NOMO-1 treated with DMSO at 0.1 percent for 48 hours (cell line): Measurements from ENCODE around the gene DAZAP1.

Experiments
- DNase-seq: peaks from one replicate; lab custom pipeline; 2025; ENCODE audit not compliant: unreplicated experiment; lab: John Stamatoyannopoulos, UW

DAZAP1 gene

DNA sequence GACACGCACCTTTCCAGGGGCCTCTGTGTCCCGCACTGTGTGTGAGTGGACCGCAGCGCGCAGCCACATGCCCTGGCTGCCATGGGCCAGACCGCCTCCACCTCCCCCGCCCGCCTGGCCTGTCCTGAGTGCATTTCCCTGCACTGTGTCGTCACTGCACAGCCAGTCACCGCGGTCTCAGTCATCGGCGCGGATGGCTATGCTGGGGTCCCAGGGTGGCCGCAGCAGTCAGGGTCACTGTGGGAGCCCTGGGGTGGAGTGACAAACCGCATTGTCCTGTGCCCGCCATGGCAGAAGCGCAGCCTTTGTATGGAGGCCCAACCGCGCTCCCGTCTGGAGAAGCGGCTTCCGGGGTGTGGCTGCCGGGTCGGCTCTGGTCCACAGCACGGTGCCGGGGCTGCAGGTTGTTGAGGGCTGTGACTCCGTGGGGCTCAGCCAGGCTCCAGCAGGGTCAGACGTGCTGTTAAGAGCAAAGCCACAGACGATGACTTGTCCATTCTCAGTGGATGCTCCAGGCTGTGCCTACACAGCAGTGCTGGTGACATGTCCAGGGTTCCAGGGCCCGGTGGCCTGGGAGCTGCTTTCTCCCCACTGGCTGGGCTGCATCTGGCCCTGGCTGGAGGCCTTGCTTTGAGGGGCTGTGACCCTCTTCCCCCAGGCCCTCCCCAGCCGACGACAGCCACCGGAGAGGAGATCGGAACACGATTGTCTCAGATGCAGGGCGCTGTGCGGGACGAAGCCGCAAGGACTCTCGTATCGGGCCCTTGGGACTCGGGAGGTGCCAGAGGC lies 30.0 kb upstream of the DAZAP1 start:
- no peak for DNase-seq

DNA sequence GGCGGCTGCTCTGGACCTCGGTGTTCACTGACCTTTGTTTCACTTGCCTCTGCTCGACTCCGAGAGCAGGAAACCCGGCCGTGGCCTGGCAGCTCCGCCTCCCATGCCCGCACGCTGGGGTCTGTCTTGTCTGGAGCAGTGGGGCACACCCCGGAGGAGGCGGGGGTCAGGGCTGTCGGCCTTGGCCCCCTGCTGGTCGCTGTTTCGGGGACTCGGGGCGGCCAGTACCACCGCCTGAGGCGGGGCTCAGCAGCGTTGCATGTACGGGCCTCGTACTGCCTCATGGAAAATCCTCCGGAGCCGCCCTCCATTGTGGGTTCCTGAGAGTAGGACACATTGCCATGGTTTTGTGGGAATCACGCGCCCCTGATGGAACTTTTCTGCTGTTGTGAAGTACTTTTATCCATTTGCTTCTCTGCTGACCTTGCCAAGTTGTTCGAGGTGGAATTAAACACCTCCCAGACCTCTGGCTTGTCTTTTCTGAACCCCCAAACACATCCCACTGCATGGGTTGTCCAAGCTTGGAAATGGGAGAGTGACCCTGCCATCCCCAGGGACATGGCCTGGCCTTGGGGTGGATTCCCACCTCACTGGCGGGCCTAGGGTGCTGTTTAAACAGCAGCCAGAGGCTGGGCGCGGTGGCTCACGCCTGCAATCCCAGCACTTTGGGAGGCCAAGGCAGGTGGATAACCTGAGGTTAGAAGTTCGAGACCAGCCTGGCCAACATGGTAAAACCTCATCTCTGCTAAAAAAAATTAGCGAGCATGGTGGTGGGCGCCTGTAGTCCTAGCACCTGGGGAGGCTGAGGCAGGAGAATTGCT lies 29.2 kb upstream of the DAZAP1 start:
- DNase-seq, result no peak

DNA sequence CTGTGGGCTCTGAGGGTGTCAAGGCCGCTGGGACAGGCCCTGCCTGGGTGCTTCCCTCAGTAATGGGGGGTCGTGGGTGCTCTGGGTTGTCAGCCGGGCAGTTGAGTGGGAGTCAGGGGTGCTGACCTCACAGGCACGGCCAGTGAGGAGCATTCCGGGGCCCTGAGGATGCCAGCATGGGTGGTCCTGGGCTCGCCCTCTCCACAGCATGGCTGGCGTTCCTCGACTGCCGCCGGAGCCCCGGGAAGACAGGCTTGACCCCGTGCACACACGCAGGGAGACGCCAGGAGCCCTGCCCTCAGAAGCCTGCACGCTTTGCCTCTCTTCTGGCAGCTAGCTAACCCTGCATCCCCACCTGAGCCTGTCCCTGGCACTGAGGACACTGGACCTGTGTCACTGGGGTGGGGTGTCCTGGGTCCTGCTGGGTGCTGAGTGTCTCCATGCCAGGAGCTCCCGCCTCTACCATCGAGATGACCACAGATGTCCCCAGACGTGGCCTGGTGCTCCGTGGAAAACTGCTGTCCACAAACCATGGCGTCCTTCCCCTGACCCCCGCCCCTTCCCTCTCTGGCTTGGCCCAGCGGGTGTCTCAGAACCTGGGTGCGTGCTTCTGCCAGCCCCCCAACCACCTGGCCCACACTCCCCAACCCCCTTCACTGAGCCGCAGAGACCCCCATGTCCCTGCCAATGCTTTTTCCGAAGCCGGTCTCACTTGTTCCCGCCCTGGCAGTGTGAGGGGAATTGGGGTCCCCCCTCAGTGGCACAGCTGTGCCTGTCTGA lies 28.1 kb upstream of the DAZAP1 start:
- DNase-seq, result no peak

DNA sequence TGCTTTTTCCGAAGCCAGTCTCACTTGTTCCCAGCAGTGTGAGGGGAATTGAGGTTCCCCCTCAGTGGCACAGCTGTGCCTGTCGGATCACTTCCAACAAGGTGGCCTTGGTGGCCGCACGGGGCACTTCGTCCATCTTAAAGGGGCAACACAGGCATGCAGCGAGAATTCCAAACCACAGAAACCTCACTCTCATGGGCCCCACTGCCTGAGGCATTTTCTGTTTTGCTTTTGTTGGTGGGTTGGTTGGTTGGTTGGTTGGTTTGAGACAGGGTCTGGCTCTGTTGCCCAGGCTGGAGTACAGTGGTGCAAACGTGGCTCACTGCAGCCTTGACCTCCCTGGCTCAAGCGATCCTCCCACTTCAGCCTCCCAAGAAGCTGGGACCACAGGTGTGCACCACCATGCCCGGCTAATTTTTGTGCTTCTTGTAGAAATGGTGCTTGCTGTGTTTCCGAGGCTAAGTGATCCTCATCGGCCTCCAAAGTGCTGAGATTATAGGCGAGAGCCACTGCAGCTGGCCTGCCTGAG lies 27.4 kb upstream of the DAZAP1 start:
- DNase-seq, result no peak

DNA sequence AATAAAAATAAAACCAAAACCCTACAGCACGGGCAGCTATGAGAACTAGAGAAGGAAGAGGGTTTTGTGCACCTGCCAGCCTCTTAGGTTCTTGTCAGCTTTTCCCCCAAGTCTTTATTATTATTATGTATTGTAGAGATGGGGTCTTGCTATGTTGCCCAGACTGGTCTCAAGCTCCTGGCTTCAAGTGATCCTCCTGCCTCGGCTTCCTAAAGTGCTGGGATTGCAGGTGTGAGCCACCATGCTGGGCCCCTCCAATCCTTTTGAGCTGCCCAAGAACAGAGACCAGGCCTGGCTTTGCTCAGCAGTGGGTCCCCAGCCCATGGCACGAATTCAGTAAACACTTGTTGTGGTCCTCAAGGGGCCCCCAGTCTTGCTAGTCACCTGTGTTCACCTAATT lies 25.1 kb upstream of the DAZAP1 start:
- DNase-seq, result no peak

DNA sequence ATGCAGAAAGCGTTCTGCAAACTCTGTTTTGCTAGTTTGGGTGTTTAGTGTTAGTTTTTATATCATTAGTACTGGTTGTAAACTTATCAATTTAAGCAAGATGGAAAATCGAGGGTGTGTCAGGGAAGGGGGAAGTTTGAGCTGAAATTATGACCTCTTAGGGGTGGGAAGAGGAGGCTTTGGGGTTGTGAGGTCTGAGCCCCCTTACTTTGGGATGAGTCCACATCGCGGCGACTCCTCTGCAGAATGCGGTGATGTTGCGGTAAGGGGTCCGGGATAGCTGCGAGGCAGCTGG lies 24.4 kb upstream of the DAZAP1 start:
- DNase-seq, result no peak

DNA sequence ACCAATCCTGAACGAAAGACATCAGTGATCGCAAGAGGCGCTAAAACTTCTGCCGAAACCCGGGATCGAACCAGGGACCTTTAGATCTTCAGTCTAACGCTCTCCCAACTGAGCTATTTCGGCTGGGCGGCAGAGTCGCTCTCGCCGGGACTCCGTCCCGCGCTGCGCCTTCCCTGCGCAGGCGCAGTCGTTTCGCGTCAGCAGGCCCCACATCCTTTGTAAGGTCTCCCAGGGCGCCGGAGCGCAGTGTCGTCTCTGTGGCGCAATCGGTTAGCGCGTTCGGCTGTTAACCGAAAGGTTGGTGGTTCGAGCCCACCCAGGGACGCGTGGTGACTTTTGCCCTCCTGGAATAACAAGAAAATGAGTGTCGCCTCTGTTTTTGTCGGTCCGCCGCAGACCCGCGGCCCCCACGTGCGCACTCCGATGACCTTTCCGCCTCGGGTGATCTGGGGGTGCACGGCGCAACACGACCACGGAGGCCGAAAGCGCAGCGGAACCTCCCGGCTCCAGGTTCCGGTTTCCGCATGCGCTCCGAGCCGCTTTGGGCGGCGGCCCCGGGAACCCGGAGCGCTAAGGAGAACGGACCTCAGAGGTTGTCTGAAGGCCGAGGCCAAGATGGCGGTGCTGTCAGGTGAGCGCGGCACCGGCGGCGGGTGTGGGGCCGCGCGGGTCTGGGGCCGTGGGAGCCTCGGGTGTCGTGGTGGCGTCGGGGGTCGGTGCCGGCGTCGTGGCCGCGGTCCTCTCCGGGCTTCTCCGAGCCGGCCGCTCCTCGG lies 23.9 kb upstream of the DAZAP1 start, which contains the start of gene NDUFS7:
TSS of gene NDUFS7 (plus strand) at position 596 of the 773 bp plus-strand sequence. CDS start at position 616, 20 bp downstream.
- peak; percentile 79 for DNase-seq

DNA sequence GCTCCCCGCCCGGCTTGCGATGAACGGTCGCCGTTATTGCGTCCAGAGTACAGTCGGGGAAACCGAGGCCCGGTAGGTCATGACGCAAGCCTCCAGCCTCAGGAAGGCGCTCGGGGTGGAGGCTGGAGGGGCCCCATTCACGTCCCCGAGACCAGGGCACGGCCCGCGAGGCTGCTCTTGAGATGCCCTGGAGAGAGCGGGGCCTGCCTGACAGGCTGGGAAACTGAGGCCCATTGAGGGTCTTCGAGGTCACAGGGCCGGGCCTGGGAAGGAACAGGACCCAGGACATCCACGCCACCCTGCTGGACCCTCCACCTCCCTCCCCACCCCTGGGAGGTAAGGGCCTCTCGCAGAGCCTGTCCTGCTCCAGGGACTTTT lies 23.3 kb upstream of the DAZAP1 start:
- DNase-seq, result no peak

DNA sequence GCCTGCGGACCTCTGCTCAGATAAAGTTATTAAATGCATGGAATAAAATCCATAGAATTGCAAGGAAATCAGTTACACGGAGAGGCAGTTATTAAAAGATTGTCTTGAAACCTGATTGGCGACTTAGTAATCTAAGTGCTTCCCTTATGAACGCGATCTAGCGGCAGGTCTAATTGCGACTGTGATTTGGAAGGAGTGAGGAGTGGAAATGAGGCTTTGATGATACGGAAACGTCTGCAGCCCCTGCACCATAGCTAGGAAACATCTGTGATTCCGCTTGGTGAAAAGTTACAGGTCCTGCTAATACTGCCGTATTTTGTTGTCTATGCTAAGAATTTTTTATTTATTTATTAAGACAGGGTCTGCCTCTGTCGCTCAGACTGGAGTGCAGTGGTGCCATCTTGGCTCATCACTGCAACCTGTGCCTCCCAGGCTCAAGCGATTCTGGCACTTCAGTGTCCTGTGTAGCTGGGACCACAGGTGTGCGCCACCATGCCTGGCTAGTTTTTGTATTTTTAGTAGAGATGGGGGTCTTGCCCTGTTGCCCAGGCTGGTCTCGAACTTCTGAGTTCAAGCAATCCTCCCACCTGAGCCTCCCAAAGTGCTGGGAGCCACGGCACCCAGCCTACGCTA lies 22.8 kb upstream of the DAZAP1 start:
- no peak for DNase-seq

DNA sequence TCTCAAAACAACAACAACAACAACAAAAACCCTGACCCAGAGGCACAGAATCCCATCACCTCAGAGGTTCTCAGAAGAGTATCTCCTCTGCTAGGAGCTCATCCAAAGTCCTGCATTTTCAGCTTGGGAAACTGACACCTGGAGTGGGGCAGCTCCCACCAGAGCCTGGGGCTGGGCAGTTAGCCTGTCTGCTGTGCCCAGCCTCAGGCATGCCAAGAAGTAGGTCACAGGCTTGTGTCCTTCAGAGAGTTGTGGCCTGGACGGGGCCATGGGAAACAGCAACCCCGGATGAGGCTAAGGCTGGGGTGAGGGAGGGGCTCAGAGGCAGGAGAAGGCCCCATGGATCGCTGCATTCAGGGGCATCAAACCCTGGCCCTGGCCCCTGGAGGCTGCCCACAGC lies 21.6 kb upstream of the DAZAP1 start:
- DNase-seq, result no peak

DNA sequence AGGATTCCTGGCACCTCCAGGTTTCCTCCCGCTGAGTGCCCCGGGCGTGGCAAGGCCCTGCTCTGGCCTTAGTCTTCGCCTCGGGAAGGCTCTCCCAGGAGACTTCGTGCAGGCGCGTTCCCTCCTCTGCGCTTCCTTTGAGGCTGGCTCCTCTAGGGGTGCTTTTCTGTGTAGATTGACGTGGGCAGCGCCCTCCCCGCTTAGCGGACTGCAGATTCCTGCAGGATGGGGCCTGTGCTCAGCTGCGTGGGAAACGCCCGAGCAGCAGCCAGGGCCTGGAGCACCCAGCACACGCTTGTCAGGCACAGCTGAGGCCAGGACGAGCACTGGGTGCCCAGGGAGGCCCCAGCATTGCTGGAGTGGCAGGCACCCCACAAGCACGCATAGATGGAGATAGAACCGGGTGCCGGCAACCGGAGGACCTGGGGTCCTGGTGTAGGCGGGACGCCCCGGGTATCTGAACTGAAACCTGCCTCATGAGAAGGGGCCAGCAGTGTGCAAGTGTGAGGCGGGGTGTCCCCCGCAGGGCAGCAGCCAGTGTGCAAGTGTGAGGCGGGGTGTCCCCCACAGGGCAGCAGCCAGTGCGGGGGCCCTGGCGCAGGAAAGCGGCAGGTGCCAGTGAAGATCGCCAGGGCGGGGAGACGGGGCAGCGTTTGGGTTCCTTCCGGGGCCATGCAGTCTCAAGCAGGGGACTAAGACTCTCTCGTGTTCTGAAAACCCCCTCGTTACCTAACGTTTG lies 20.3 kb upstream of the DAZAP1 start:
- DNase-seq, result no peak

DNA sequence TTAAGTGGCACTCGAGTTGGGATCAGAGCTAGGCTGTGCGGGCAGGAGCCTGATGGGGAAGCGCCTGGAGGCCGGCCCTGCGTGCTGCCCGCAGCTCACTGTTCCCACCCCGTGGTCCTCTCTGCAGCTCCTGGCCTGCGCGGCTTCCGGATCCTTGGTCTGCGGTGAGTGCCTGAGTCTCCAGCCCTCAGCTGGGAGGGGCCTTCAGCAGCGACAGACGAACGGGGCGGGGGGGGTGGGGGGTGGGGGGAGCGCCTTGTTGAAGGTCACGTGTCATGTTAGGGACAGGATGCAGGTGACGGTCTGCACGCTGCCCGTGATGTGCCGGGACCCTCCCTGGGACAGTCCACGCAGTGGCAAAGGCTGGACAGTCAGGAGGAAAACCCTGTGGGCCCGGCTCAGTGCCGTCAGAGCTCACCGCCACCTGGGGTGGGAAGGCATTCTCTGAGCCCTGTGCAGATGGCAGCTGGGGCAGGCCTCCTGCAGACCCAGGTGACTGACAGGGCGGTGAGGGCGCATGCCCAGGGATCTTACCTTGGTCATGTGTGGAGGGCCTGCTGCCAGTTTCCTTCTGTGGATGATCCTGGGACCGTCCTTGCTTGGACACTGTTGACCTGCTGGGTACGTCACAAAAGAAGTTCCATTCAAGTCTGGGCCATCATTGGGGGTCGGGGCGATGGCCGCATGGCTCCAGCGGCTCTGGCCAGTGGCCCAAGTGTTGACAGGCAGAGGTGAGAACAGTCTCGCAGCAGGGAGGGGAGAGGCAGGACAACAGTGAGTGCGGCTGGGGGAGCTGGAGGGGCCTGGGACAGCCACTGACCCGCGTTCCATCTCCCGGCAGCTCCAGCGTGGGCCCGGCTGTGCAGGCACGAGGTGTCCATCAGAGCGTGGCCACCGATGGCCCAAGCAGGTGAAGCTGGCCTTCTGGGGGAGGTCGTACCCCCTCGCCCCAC lies 19.4 kb upstream of the DAZAP1 start:
- DNase-seq, result no peak

DNA sequence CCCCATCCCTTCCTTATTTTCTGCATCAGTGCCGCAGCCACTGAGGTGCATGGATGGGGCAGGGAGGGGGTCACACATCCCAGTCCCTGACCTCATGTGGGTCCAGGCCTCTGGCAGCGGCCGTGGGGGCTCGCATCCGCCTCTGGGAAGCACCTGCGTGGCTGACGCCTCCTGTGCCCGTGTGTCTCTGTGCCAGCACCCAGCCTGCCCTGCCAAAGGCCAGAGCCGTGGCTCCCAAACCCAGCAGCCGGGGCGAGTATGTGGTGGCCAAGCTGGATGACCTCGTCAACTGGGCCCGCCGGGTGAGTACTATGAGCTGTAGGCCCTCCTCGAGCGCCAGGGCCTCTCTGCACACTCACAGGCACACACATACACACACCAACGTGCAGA lies 18.8 kb upstream of the DAZAP1 start:
- no peak for DNase-seq

DNA sequence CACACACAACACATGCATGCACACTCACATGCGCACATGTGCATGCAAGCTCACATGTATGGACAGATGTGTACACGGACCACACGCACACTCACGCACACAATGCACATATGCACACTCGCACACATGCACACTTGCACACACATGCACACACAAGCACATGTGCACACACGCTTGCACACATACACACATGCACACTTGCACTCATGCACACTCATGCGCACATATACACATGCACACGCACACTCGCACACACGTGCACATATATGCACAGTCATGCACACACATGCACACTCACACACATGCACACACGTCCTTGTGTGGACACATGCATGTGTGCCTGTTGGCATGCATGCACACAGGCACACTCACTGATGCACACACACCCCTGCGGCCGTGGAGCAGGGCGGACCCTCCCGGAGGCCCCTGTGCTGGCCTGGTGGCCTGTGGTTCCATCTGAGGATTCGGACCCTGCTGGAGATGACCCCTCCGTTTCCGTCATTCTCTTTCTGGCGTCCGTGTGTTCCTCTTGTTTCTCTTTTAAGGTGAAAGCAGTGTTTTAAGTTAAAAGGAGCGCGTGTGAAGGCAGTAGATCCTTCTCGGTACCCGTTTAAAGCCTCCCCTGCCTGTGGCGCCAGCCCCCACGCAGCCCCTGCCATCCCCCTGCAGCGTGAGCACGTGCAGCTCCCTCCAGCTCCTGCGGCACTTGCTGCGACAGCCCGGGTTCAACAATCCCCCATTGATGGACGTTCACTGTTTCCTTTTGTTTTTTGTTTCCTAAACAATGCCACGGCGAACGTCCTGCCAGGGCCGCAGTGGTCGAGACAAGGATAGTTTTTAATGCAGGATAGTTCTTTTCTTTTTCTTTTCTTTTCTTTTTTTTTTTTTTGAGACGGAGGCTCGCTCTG lies 18.1 kb upstream of the DAZAP1 start:
- DNase-seq, result no peak

DNA sequence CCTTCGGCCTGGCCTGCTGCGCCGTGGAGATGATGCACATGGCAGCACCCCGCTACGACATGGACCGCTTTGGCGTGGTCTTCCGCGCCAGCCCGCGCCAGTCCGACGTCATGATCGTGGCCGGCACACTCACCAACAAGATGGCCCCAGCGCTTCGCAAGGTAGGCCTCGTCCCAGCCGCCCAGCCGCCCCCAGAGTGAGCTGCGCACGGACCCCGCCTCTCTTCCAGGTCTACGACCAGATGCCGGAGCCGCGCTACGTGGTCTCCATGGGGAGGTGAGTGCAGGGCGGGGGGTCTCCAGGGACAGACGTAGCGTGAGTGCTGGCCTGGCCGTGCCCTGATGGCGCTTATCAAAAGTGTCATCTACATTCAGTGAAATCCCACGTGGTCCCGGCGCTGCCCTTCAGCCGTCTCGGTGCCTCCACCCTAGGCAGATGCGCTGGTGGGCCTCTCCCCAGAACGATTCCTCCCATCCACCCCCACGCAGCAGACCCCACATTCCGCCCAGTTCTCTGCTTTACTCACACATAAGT lies 16.4 kb upstream of the DAZAP1 start:
- no peak for DNase-seq

DNA sequence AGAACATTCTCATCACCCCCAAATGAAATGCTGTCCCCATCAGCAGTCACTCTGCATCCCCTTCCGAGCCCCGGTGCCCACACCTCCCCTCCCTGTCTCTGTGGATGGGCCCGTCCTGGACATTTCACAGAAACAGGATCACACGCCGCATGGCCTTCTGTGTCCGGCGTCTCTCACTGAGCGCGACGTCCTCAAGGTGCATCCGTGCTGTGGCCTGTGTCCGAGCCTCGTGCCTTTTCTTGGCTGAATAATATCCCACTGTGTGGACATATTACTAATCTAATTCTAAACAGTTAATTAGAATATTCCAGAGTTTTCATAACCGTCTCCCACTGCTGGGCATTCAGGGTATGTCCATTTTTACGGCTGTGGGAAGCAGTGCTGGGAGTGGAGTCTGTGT lies 15.0 kb upstream of the DAZAP1 start:
- no peak for DNase-seq

DNA sequence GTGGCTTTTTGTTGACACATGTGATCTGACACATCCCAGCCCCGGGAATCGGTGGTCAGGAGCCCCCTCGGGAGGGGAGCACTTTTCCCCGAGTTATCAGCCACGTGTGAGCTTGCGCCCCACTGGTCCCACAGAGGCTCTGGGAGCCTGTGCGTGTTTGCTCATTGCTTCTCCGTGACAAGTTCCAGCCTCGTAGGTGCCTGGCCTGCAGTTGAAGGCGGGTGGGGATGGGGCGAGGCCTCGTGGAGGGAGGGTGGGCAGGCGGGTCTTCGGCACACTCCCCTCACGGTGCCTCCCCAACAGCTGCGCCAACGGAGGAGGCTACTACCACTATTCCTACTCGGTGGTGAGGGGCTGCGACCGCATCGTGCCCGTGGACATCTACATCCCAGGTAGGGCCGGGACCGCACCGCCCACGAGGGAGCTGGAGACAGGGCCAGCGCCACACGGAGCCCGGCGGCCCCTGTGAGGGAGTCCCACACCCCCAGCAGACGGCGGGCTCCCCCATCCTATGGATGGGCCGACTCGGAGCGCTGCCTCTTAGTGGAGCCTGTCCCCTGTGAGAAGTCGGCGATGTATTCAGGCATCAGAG lies 14.4 kb upstream of the DAZAP1 start:
- no peak for DNase-seq
